Measurements from ENCODE around the gene CORO7. TPM values are rescaled to one million over a fixed set of nuclear protein-coding genes. Genes with fewer than 3 reads are reported as not detected.

CORO7 gene
- polyA plus RNA-seq, 1 of the 3 experiments (the other 2 are of a cell fraction): 25.8 TPM

DNA sequence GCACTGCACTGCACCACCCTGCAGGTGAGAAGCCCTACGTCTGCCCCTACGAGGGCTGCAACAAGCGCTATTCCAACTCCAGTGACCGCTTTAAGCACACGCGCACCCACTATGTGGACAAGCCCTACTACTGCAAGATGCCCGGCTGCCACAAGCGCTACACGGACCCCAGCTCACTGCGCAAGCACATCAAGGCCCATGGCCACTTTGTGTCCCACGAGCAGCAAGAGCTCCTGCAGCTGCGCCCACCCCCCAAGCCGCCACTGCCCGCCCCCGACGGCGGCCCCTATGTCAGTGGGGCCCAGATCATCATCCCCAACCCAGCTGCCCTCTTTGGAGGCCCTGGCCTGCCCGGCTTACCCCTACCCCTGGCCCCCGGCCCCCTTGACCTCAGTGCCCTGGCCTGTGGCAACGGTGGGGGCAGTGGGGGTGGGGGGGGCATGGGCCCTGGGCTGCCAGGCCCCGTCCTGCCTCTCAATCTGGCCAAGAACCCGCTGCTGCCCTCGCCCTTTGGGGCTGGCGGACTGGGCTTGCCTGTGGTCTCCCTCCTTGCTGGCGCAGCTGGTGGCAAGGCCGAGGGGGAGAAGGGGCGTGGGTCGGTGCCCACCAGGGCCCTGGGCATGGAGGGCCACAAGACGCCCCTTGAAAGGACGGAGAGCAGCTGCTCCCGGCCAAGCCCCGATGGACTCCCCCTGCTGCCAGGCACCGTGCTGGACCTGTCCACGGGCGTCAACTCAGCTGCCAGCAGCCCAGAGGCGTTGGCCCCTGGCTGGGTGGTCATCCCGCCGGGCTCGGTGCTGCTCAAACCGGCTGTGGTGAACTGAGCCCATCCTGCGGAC, 79.5 kb downstream of the CORO7 start:
- H4K20me1 ChIP-seq (ENCODE audit: insufficient read depth): 0 out of 2 replicates have a peak, but pooled peaks cover 3% of the 10 kb centered on the region
- 98% methylated on average over 20 of the region's 41 CpGs for WGBS (ENCODE audit: low lambda C conversion rate)
- DNase-seq: no peak
- CTCF ChIA-PET: interaction anchor here (0.9 to 10.6 kb wide), 9 partner anchors 7 to 354 kb away, joined by 3 to 153 read pairs (median 5); partner anchors contain the start of gene GLIS2
- no peaks in the 10 kb centered on the region for H3K9me3 ChIP-seq
- no peaks in the 10 kb centered on the region for H3K27me3 ChIP-seq (ENCODE audit: insufficient read depth)
- H3K36me3 ChIP-seq (replicated peaks in 1 of 2; ENCODE audit: control insufficient read depth in 1 of 2, insufficient read depth in 2 of 2, low read length in 1 of 2): peaks cover 3 to 58% of the 10 kb centered on the region in 2 experiments
- H3K4me3 ChIP-seq (ENCODE audit: low read depth in 2 of 2, low read length in 1 of 2): no peak overlapping the region
- TF ChIP-seq NFIC (IDR thresholded peaks at IDR 0.05; ENCODE audit: borderline replicate concordance) (no peak), FOXJ3 (CRISPR knock-in tag; IDR thresholded peaks at IDR 0.05) (no peak), RCOR1 (IDR thresholded peaks at IDR 0.05; ENCODE audit: low read length) (no peak), JUND (IDR thresholded peaks at IDR 0.05) (no peak), POLR2AphosphoS5 (IDR thresholded peaks at IDR 0.05; ENCODE audit: low read depth, low read length) (no peak), NRF1 (IDR thresholded peaks at IDR 0.05; ENCODE audit: low read depth, low read length) (no peak), ELF1 (IDR thresholded peaks at IDR 0.05) (no peak), EP300 (IDR thresholded peaks at IDR 0.05; ENCODE audit: borderline replicate concordance in 1 of 2, low read depth in 1 of 2, low read length in 1 of 2) (no peak), RAD21 (IDR thresholded peaks at IDR 0.05; ENCODE audit: low read length) (no peak), SIN3A (IDR thresholded peaks at IDR 0.05; ENCODE audit: borderline replicate concordance, low read depth, low read length) (no peak), TAF1 (IDR thresholded peaks at IDR 0.05; ENCODE audit: borderline replicate concordance, low read depth, low read length) (no peak), EZH2phosphoT487 (IDR thresholded peaks at IDR 0.05; ENCODE audit: borderline replicate concordance, low read depth) (no peak)
- TF ChIP-seq, protein P1, sequence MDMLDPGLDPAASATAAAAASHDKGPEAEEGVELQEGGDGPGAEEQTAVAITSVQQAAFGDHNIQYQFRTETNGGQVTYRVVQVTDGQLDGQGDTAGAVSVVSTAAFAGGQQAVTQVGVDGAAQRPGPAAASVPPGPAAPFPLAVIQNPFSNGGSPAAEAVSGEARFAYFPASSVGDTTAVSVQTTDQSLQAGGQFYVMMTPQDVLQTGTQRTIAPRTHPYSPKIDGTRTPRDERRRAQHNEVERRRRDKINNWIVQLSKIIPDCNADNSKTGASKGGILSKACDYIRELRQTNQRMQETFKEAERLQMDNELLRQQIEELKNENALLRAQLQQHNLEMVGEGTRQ (IDR thresholded peaks at IDR 0.05; ENCODE audit: borderline replicate concordance, low read depth, low read length): no peak
- TF ChIP-seq, protein P2, sequence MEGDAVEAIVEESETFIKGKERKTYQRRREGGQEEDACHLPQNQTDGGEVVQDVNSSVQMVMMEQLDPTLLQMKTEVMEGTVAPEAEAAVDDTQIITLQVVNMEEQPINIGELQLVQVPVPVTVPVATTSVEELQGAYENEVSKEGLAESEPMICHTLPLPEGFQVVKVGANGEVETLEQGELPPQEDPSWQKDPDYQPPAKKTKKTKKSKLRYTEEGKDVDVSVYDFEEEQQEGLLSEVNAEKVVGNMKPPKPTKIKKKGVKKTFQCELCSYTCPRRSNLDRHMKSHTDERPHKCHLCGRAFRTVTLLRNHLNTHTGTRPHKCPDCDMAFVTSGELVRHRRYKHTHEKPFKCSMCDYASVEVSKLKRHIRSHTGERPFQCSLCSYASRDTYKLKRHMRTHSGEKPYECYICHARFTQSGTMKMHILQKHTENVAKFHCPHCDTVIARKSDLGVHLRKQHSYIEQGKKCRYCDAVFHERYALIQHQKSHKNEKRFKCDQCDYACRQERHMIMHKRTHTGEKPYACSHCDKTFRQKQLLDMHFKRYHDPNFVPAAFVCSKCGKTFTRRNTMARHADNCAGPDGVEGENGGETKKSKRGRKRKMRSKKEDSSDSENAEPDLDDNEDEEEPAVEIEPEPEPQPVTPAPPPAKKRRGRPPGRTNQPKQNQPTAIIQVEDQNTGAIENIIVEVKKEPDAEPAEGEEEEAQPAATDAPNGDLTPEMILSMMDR (IDR thresholded peaks at IDR 0.05): no peak
- TF ChIP-seq, protein P3, sequence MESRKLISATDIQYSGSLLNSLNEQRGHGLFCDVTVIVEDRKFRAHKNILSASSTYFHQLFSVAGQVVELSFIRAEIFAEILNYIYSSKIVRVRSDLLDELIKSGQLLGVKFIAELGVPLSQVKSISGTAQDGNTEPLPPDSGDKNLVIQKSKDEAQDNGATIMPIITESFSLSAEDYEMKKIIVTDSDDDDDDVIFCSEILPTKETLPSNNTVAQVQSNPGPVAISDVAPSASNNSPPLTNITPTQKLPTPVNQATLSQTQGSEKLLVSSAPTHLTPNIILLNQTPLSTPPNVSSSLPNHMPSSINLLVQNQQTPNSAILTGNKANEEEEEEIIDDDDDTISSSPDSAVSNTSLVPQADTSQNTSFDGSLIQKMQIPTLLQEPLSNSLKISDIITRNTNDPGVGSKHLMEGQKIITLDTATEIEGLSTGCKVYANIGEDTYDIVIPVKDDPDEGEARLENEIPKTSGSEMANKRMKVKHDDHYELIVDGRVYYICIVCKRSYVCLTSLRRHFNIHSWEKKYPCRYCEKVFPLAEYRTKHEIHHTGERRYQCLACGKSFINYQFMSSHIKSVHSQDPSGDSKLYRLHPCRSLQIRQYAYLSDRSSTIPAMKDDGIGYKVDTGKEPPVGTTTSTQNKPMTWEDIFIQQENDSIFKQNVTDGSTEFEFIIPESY (IDR thresholded peaks at IDR 0.05; ENCODE audit: borderline replicate concordance, low read depth): no peak
- TF ChIP-seq, protein P4, sequence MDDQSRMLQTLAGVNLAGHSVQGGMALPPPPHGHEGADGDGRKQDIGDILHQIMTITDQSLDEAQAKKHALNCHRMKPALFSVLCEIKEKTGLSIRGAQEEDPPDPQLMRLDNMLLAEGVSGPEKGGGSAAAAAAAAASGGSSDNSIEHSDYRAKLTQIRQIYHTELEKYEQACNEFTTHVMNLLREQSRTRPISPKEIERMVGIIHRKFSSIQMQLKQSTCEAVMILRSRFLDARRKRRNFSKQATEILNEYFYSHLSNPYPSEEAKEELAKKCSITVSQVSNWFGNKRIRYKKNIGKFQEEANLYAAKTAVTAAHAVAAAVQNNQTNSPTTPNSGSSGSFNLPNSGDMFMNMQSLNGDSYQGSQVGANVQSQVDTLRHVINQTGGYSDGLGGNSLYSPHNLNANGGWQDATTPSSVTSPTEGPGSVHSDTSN (IDR thresholded peaks at IDR 0.05): no peak
- no peak overlapping the region for H3K27ac ChIP-seq (ENCODE audit: low read depth in 2 of 2, low read length in 1 of 2)
- no peaks in the 10 kb centered on the region for H3K9me2 ChIP-seq
- H3K79me2 ChIP-seq (ENCODE audit: insufficient read depth): peaks cover 21% of the 10 kb centered on the region
- no peak overlapping the region for H2AFZ ChIP-seq (ENCODE audit: low read depth)
- H3K4me1 ChIP-seq (ENCODE audit: control insufficient read depth in 1 of 2, insufficient read depth in 2 of 2, low read depth in 1 of 2, low read length in 1 of 2): peaks cover 0 to 19% of the 10 kb centered on the region in 2 experiments; a peak in 1 of 4 replicates
- H3K9ac ChIP-seq: no peak overlapping the region
- H3F3A ChIP-seq (replicated peaks; ENCODE audit: insufficient read depth): peaks cover 3% of the 10 kb centered on the region
- H3K4me2 ChIP-seq: no peak overlapping the region
- POLR2A ChIA-PET: interaction anchor here (0.8 kb wide), 1 partner anchor 83 kb away, joined by 3 read pairs; no protein-coding TSS in a partner anchor

Measured in SK-N-SH (cell line).